OCI-LY3 (cell line): Measurements from ENCODE around the gene BAZ2B.

Experiments
- EZH2phosphoT487 ChIP-seq: fragments of 200-600 bp; shearing (Covaris generic); IDR thresholded peaks from 2 replicates; pipeline ENCODE4 v1.6.1; 2018; ENCODE audit warnings: antibody characterized with exemption, mixed run types, low read depth
- TF ChIP-seq, protein P1 (sequence below): fragments of 200-600, 300-600 bp; sonication (generic); IDR thresholded peaks from 2 replicates; pipeline ENCODE4 v1.5.1; 2014; ENCODE audit warnings: antibody characterized with exemption, low read length, low read depth

DNA sequence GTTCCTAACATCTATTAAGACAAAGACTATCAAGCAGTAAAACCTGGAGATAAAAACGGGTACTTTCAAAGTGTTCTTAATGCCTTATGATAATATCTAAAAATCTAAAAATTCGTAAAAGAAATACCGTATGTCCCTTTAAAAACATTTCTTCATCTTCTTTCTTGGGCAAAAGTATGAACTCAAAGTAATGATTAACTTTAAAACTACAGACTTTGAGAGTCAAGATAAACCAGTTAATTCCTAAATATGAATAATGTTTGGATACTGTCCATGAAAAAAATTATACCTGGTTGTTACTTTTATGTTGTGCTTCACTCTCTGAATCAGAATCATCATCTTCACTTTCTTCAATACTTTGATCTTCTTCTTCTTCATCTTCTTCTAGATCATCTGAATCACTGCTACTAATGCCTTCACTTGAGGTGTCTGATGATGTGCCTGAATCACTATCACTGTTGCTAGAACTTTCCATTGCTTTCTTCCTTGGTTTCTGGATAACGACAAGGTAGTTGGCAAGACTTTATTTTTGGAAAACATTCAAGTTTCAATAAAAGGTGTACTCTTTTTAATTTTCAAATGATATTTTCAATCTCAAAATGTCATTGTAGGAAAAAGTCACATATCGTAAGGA, 177.5 kb downstream of the BAZ2B start:
- TF ChIP-seq, protein P1, sequence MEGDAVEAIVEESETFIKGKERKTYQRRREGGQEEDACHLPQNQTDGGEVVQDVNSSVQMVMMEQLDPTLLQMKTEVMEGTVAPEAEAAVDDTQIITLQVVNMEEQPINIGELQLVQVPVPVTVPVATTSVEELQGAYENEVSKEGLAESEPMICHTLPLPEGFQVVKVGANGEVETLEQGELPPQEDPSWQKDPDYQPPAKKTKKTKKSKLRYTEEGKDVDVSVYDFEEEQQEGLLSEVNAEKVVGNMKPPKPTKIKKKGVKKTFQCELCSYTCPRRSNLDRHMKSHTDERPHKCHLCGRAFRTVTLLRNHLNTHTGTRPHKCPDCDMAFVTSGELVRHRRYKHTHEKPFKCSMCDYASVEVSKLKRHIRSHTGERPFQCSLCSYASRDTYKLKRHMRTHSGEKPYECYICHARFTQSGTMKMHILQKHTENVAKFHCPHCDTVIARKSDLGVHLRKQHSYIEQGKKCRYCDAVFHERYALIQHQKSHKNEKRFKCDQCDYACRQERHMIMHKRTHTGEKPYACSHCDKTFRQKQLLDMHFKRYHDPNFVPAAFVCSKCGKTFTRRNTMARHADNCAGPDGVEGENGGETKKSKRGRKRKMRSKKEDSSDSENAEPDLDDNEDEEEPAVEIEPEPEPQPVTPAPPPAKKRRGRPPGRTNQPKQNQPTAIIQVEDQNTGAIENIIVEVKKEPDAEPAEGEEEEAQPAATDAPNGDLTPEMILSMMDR, result no peak
- no peak for TF ChIP-seq EZH2phosphoT487
